ENCODE data around the gene USP17L28.
A peak's percentile ranks its signal among the peaks of the same experiment; 100 is the strongest.
"Not testable (repeated sequence)": the region's sequence is repeated elsewhere in the genome, so short reads cannot be mapped to it uniquely, and the experiment has no call there.

USP17L28 gene, protein sequence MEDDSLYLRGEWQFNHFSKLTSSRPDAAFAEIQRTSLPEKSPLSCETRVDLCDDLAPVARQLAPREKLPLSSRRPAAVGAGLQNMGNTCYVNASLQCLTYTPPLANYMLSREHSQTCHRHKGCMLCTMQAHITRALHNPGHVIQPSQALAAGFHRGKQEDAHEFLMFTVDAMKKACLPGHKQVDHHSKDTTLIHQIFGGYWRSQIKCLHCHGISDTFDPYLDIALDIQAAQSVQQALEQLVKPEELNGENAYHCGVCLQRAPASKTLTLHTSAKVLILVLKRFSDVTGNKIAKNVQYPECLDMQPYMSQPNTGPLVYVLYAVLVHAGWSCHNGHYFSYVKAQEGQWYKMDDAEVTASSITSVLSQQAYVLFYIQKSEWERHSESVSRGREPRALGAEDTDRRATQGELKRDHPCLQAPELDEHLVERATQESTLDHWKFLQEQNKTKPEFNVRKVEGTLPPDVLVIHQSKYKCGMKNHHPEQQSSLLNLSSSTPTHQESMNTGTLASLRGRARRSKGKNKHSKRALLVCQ

DNA sequence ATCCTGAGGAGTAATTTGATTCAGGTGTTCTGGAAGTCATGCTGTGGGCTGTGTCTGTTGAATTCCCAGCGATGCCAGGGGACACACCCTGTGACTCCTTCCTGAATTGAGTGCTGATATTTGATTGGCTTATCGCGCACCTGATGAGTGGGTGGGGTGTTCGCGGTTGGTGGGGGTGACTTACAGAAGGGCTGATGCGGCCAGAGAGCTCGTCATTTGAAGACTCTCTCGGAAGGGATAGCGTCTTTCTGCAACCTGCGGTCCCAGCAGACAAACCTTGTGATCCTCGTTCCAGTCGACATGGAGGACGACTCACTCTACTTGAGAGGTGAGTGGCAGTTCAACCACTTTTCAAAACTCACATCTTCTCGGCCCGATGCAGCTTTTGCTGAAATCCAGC is at the start of gene USP17L28:
Gene USP17L28 (plus strand): TSS at position 301 of the 400 bp plus-strand sequence. CDS start 0 bp downstream, at position 301.
- DNase-seq (ENCODE audit: low read depth in 2 of 2), result not testable (repeated sequence)

DNA sequence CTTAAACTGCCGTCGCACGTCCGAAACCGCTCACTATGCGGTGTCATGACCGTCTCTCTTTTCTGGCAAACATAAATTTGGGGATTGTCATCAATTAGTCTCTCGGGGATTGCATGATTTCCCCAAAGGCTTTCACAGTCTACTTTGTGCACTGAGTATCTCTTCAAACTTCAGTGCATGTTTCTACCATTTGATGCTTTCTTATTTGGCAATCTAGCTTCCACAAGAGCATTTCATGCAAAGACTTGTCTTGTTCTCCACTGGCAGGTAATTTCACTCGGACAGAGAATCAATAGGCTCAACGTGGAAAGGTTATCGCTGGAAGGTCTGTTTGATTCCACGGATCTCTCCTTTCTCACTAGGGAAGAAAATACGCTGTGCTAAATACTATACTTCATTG is 24.5 kb upstream of the USP17L28 start:
- DNase-seq (ENCODE audit: low read depth in 2 of 2), result not testable (repeated sequence)

DNA sequence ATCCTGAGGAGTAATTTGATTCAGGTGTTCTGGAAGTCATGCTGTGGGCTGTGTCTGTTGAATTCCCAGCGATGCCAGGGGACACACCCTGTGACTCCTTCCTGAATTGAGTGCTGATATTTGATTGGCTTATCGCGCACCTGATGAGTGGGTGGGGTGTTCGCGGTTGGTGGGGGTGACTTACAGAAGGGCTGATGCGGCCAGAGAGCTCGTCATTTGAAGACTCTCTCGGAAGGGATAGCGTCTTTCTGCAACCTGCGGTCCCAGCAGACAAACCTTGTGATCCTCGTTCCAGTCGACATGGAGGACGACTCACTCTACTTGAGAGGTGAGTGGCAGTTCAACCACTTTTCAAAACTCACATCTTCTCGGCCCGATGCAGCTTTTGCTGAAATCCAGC is 23.8 kb upstream of the USP17L28 start, which contains the start of gene USP17L24:
Gene USP17L24 (plus strand): TSS at position 301 of the 400 bp plus-strand sequence. CDS start 0 bp downstream, at position 301.
- not testable (repeated sequence) for DNase-seq (ENCODE audit: low read depth in 2 of 2)

DNA sequence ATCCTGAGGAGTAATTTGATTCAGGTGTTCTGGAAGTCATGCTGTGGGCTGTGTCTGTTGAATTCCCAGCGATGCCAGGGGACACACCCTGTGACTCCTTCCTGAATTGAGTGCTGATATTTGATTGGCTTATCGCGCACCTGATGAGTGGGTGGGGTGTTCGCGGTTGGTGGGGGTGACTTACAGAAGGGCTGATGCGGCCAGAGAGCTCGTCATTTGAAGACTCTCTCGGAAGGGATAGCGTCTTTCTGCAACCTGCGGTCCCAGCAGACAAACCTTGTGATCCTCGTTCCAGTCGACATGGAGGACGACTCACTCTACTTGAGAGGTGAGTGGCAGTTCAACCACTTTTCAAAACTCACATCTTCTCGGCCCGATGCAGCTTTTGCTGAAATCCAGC is 19.1 kb upstream of the USP17L28 start, which contains the start of gene USP17L25:
Gene USP17L25 (plus strand): TSS at position 301 of the 400 bp plus-strand sequence. CDS start 0 bp downstream, at position 301.
- DNase-seq (ENCODE audit: low read depth in 2 of 2), result not testable (repeated sequence)

DNA sequence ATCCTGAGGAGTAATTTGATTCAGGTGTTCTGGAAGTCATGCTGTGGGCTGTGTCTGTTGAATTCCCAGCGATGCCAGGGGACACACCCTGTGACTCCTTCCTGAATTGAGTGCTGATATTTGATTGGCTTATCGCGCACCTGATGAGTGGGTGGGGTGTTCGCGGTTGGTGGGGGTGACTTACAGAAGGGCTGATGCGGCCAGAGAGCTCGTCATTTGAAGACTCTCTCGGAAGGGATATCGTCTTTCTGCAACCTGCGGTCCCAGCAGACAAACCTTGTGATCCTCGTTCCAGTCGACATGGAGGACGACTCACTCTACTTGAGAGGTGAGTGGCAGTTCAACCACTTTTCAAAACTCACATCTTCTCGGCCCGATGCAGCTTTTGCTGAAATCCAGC is 14.3 kb upstream of the USP17L28 start, which contains the start of gene USP17L26:
Gene USP17L26 (plus strand): TSS at position 301 of the 400 bp plus-strand sequence. CDS start 0 bp downstream, at position 301.
- DNase-seq (ENCODE audit: low read depth in 2 of 2), result not testable (repeated sequence)

DNA sequence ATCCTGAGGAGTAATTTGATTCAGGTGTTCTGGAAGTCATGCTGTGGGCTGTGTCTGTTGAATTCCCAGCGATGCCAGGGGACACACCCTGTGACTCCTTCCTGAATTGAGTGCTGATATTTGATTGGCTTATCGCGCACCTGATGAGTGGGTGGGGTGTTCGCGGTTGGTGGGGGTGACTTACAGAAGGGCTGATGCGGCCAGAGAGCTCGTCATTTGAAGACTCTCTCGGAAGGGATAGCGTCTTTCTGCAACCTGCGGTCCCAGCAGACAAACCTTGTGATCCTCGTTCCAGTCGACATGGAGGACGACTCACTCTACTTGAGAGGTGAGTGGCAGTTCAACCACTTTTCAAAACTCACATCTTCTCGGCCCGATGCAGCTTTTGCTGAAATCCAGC is 9.6 kb upstream of the USP17L28 start, which contains the start of gene USP17L5:
Gene USP17L5 (plus strand): TSS at position 301 of the 400 bp plus-strand sequence. CDS start 0 bp downstream, at position 301.
- not testable (repeated sequence) for DNase-seq (ENCODE audit: low read depth in 2 of 2)

DNA sequence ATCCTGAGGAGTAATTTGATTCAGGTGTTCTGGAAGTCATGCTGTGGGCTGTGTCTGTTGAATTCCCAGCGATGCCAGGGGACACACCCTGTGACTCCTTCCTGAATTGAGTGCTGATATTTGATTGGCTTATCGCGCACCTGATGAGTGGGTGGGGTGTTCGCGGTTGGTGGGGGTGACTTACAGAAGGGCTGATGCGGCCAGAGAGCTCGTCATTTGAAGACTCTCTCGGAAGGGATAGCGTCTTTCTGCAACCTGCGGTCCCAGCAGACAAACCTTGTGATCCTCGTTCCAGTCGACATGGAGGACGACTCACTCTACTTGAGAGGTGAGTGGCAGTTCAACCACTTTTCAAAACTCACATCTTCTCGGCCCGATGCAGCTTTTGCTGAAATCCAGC is 4.8 kb upstream of the USP17L28 start, which contains the start of gene USP17L27:
Gene USP17L27 (plus strand): TSS at position 301 of the 400 bp plus-strand sequence. CDS start 0 bp downstream, at position 301.
- not testable (repeated sequence) for DNase-seq (ENCODE audit: low read depth in 2 of 2)

DNA sequence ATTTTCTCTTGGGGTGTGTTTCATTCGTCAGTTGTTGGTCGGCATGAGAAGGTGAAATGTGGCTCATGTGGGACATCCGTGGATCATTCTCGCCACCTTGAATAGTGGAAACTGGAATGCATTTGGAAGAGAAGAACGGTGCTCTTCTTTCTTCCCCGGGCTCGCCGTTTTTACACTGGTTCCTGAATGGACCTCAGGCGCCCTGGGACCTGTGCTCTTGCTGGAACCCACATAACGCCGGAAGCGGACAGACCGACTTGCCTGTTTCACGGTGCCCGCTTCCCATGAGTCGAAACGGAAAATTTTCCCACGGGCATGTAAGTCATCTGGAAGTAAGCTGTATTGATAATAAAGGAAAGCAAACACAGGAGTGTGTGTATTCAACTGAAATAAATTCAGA is 2.2 kb downstream of the USP17L28 start:
- not testable (repeated sequence) for DNase-seq (ENCODE audit: low read depth in 2 of 2)

DNA sequence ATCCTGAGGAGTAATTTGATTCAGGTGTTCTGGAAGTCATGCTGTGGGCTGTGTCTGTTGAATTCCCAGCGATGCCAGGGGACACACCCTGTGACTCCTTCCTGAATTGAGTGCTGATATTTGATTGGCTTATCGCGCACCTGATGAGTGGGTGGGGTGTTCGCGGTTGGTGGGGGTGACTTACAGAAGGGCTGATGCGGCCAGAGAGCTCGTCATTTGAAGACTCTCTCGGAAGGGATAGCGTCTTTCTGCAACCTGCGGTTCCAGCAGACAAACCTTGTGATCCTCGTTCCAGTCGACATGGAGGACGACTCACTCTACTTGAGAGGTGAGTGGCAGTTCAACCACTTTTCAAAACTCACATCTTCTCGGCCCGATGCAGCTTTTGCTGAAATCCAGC is 4.6 kb downstream of the USP17L28 start, which contains the start of gene USP17L29:
Gene USP17L29 (plus strand): TSS at position 301 of the 400 bp plus-strand sequence. CDS start 0 bp downstream, at position 301.
- DNase-seq (ENCODE audit: low read depth in 2 of 2), result not testable (repeated sequence)

DNA sequence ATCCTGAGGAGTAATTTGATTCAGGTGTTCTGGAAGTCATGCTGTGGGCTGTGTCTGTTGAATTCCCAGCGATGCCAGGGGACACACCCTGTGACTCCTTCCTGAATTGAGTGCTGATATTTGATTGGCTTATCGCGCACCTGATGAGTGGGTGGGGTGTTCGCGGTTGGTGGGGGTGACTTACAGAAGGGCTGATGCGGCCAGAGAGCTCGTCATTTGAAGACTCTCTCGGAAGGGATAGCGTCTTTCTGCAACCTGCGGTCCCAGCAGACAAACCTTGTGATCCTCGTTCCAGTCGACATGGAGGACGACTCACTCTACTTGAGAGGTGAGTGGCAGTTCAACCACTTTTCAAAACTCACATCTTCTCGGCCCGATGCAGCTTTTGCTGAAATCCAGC is 14.1 kb downstream of the USP17L28 start, which contains the start of gene USP17L30:
Gene USP17L30 (plus strand): TSS at position 301 of the 400 bp plus-strand sequence. CDS start 0 bp downstream, at position 301.
- not testable (repeated sequence) for DNase-seq (ENCODE audit: low read depth in 2 of 2)

DNA sequence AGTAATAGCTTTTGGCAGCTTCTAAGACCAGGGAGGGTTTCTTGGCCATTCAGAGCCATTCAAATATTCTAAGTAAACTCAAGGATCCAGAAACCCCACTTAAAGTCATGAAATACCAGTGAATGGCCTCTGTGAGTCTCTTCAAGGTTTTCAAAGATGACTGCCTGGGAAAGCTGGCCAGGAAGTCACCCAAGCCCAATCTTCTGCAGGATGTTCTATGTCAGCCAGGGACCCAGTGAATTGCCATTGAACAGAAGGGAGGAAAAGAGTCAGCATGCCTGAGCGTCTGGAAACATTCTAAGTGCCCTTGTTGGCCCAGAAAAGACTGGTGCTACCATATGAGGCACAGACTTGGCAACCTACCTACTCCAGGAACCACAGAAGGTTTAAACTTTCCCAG is 31.2 kb downstream of the USP17L28 start:
- DNase-seq (ENCODE audit: low read depth in 2 of 2), result not testable (repeated sequence)

DNA sequence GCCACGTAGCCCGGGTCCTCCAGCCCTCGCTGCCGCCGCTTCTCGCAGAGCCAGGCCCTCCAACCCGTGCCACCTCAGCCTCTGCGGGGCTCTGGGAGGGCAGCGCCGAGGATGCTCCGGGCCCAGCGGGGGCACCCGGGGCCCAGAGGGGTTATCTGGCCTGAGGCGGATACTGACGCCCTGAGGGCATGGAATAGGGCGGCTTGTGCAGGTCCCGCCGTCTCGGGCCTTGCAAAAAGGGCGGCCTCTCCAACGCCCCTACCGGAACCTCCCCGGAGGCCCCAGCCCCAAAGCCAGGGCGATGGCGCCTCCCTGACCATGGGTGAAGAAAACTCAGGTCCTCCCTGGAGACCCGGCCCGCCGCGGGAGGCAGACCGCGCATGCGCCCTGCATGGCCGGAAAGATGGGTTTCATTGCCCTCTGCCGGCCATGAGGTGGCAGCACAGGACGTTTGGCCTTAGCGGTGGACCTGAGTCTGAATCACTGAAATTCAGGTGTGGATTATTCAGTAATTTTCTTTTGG is 32.4 kb downstream of the USP17L28 start:
- peak in 1 of 2 donors; percentile 44 for DNase-seq (ENCODE audit: low read depth in 2 of 2)

DNA sequence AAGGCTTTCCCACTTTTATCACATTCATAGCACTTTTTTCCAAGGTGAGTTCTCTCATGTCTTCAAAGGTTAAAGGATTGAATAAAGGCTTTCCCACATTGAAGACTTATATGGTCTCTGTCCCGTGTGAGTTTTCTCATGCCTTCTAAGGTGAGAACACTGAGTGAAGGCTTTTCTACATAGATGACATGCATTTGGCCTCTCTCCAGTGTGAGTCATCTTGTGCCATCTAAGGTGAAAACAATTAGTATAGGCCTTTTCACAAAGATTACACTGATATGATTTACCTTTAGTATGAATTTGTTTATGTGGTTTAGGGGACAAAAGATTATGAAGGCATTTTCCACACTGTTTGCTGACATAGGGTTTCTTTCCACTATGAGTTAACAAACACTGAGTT is 35.4 kb downstream of the USP17L28 start:
- no peak for DNase-seq (ENCODE audit: low read depth in 2 of 2)

DNA sequence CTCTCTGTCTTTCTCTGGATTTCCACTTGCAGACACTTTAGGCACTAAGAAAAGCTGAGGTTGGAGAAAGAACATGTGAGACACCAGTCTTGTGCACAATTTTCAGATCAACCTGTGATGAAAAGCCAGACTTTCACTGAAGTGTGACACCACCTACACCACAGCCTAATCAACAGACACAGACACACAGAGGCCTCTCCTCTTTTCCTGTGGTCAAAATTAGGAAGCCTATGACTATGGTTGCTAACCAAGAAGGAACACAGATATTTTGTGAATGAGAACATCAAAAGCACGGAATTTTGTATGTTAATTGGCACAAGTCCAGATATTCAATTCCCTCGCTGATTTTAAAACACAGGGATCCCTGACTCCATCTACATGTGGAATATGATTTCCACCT is 40.3 kb downstream of the USP17L28 start:
- not testable (repeated sequence) for DNase-seq (ENCODE audit: low read depth in 2 of 2)
